GM12878 (cell line): ENCODE results near the gene OR1F1.

Source experiments
- CHD2 ChIP-seq: IDR thresholded peaks from 2 replicates; pipeline ENCODE4 v1.6.1; 2011; ENCODE audit warnings: low read depth, low read length, improper control_type of control experiment, borderline replicate concordance
- CREB1 ChIP-seq: IDR thresholded peaks from 2 replicates; pipeline ENCODE4 v1.6.1; 2012; ENCODE audit warnings: low read depth, mild to moderate bottlenecking, inconsistent platforms
- CTCF ChIP-seq, 3 experiments: IDR thresholded peaks in 2 of 3; conservative IDR thresholded peaks in 1 of 3; 2 replicates each; pipeline ENCODE4 v1.5.1; 2011; ENCODE audit warnings: low read depth in 3 of 3, low read length in 3 of 3, mild to moderate bottlenecking in 3 of 3, control low read depth in 2 of 3, moderate library complexity in 2 of 3, inconsistent platforms in 1 of 3, mixed read lengths in 1 of 3; ENCODE audit not compliant: control insufficient read depth in 2 of 3, insufficient read depth in 1 of 3; ENCODE audit errors: extremely low read depth in 1 of 3
- EGR1 ChIP-seq, 2 experiments: IDR thresholded peaks; 1 replicate in 1 of 2; 2 replicates in 1 of 2; pipeline ENCODE4 v1.6.1; 2011 to 2012; ENCODE audit warnings: low read depth in 2 of 2, low read length in 2 of 2, borderline replicate concordance in 1 of 2, mild to moderate bottlenecking in 1 of 2, moderate library complexity in 1 of 2
- EP300 ChIP-seq, 2 experiments: fragments of 150-350 bp in 1 of 2; IDR thresholded peaks; 2 replicates each; pipeline ENCODE4 v1.6.1; 2011 to 2012; ENCODE audit warnings: low read depth in 2 of 2, low read length in 2 of 2, borderline replicate concordance in 1 of 2, improper control_type of control experiment in 1 of 2, inconsistent platforms in 1 of 2; ENCODE audit not compliant: control insufficient read depth in 1 of 2
- ETV6 ChIP-seq, 2 experiments: fragments of 450-650 bp in 1 of 2; IDR thresholded peaks in 1 of 2; conservative IDR thresholded peaks in 1 of 2; 2 replicates each; pipeline ENCODE4 v1.6.1; 2014; ENCODE audit warnings: antibody characterized with exemption in 1 of 2, borderline replicate concordance in 1 of 2, low read depth in 1 of 2, mild to moderate bottlenecking in 1 of 2, moderate library complexity in 1 of 2
- NFIC ChIP-seq: IDR thresholded peaks from 2 replicates; pipeline ENCODE4 v1.6.1; 2012; ENCODE audit warnings: low read depth, mild to moderate bottlenecking, inconsistent platforms, low read length, moderate library complexity
- PML ChIP-seq: IDR thresholded peaks from 2 replicates; pipeline ENCODE4 v1.6.1; 2012; ENCODE audit warnings: low read length, inconsistent platforms
- SMC3 ChIP-seq: IDR thresholded peaks from 2 replicates; pipeline ENCODE4 v1.6.1; 2011; ENCODE audit warnings: low read length, improper control_type of control experiment, borderline replicate concordance
- YY1 ChIP-seq: IDR thresholded peaks from 2 replicates; pipeline ENCODE4 v1.6.1; 2011; ENCODE audit warnings: low read depth, mild to moderate bottlenecking, low read length

GRCh38 chr16:3141781-3142311, 46.2 kb upstream of the OR1F1 start:
- TF ChIP-seq CTCF (IDR thresholded peaks at IDR 0.05 in 2 of 3, conservative IDR thresholded peaks at IDR 0.05 in 1 of 3; ENCODE audit: control insufficient read depth in 2 of 3, extremely low read depth in 1 of 3, insufficient read depth in 1 of 3, low read depth in 3 of 3, low read length in 3 of 3) (no peak), EGR1 (IDR thresholded peaks at IDR 0.05; ENCODE audit: borderline replicate concordance in 1 of 2, low read depth in 2 of 2, low read length in 2 of 2) (no peak), SMC3 (no peak), YY1 (no peak), EP300 (IDR thresholded peaks at IDR 0.05; ENCODE audit: borderline replicate concordance in 1 of 2, control insufficient read depth in 1 of 2, low read depth in 2 of 2, low read length in 2 of 2) (no peak), ETV6 (conservative IDR thresholded peaks at IDR 0.05 in 1 of 2, IDR thresholded peaks at IDR 0.05 in 1 of 2; ENCODE audit: borderline replicate concordance in 1 of 2, low read depth in 1 of 2) (no peak), NFIC (no peak), CHD2 (no peak), CREB1 (no peak), PML (no peak)
